Left ventricle myocardium inferior (tissue), 1 donor: ENCODE data around the gene CNTN4. TPM values are rescaled to one million over a fixed set of nuclear protein-coding genes. Genes with fewer than 3 reads are reported as not detected.

Experiments
- DNase-seq: peaks from one replicate; pipeline ENCODE4 v3.0.0-alpha.2; 2020
- H3K27ac ChIP-seq: fragments of 200-600 bp; replicated peaks from 2 replicates; pipeline ENCODE4 v1.8.0; 2021
- H3K27me3 ChIP-seq: fragments of 200-600 bp; 2 replicates; pipeline ENCODE4 v1.8.0; 2021; ENCODE audit warnings: low read depth
- H3K36me3 ChIP-seq: fragments of 200-600 bp; 2 replicates; pipeline ENCODE4 v1.8.0; 2021
- H3K4me1 ChIP-seq: fragments of 200-600 bp; 2 replicates; pipeline ENCODE4 v1.8.0; 2021
- H3K4me3 ChIP-seq: fragments of 200-600 bp; 2 replicates; pipeline ENCODE4 v1.8.0; 2021; ENCODE audit warnings: mild to moderate bottlenecking, moderate library complexity
- H3K9me3 ChIP-seq: fragments of 200-600 bp; replicated peaks from 2 replicates; pipeline ENCODE4 v1.8.0; 2021
- intact Hi-C: fragments of 100-400 bp; cut with micrococcal nuclease; formaldehyde crosslinking; loops from one replicate; pipeline ENCODE4 v1.11.0; 2022
- total RNA-seq: library from RNA; stranded (reverse); fragmentation: NEBNext Ultra II Directional; extraction: Animal tissue kit (Norgen Biotek cat#: 25700); gene quantifications from one replicate; pipeline ENCODE4 v1.2.1, GENCODE V29; 2021
- TF ChIP-seq, protein P1 (sequence below): fragments of 200-600 bp; IDR thresholded peaks from 2 replicates; pipeline ENCODE4 v1.8.0; 2021; ENCODE audit warnings: antibody characterized with exemption, mild to moderate bottlenecking, borderline replicate concordance
- donor health status: DM: no; HTN: yes; CAD: no; lungs with severe emphysema.

Gene CNTN4
- total RNA-seq, 1 donor from 2014 or later = 1.2 TPM

DNA sequence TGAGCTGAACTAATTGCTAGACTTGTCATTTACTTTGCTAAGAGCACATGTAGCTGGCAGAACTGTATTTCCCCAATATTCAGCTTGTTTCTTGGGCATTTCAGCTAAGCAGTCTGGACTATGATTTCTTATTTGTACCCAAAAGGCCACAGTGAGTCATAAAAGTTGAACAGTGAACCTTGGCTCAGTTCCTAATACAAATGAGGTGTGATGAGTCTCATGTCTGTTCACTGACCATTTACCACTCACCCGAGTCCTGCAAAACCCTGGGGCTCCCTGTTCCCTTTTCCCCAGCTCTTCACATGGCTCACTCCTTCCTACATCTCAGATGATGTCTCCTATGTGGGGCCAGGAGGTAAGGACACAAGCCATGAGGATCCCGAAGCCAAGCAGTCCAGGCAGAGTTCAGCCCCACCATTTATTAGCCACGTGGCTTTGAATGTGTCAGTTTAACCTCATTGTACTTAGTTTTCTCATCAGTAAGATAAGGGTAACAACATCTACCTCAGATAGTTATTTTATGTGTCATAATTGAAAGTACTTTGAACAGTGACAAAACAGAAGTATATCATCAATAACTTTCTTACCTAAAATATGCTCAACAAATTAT, 772.2 kb downstream of the CNTN4 start:
- Histone ChIP-seq H3K4me1 (no peaks in the 10 kb centered on the region), H3K4me3 (no peak overlapping the region), H3K36me3 (no peaks in the 10 kb centered on the region), H3K27ac (no peak overlapping the region), H3K9me3 (no peaks in the 10 kb centered on the region), H3K27me3 (no peaks in the 10 kb centered on the region)
- intact Hi-C loops = no loop called here
- TF ChIP-seq, protein P1, sequence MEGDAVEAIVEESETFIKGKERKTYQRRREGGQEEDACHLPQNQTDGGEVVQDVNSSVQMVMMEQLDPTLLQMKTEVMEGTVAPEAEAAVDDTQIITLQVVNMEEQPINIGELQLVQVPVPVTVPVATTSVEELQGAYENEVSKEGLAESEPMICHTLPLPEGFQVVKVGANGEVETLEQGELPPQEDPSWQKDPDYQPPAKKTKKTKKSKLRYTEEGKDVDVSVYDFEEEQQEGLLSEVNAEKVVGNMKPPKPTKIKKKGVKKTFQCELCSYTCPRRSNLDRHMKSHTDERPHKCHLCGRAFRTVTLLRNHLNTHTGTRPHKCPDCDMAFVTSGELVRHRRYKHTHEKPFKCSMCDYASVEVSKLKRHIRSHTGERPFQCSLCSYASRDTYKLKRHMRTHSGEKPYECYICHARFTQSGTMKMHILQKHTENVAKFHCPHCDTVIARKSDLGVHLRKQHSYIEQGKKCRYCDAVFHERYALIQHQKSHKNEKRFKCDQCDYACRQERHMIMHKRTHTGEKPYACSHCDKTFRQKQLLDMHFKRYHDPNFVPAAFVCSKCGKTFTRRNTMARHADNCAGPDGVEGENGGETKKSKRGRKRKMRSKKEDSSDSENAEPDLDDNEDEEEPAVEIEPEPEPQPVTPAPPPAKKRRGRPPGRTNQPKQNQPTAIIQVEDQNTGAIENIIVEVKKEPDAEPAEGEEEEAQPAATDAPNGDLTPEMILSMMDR = no peak
- no peak for DNase-seq

DNA sequence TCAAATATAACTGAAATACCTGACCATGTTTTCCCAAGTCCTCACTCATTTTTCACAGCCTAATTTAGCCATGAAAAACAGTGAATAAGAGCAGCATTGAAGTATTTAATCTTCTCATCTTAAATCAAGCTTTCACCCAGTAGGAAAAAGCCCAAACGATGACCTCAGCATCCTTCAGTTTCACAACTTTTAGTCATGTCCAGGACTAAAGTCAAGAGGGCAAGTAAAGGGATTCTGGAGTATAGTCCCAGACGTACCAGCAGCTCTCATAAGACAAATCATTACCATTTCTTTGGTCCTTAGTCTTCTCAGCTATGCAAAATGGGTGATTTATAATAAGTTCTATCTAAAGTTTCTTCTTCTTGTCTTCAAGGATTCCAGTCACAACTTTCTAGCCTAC, 774.2 kb downstream of the CNTN4 start:
- intact Hi-C loops = no loop called here
- Histone ChIP-seq H3K36me3 (no peaks in the 10 kb centered on the region), H3K27me3 (no peaks in the 10 kb centered on the region), H3K9me3 (no peaks in the 10 kb centered on the region), H3K4me3 (no peak overlapping the region), H3K4me1 (no peaks in the 10 kb centered on the region), H3K27ac (no peak overlapping the region)
- no peak for DNase-seq
- TF ChIP-seq, protein P1 = no peak

DNA sequence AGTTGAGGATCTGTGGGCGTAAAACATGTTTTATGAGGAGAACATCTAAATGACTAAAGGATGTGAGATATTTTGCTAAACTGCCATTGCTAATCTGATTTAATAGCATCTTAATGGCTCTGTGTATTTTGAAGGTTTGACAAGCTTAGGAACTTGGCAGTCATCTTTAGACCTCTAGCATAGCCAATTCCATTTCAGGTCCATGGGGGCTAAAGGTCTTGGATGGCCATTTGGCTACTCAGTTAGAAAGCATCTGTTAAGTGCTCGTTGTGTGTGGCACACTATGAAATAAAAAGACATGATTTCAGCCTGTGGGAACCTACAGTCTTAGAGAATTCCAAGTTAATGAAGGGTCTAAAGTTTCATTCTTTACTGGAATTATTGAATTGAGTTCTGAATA, 775.3 kb downstream of the CNTN4 start:
- intact Hi-C loops = no loop called here
- H3K27ac ChIP-seq = no peak overlapping the region
- TF ChIP-seq, protein P1 = no peak
- H3K9me3 ChIP-seq = no peaks in the 10 kb centered on the region
- H3K27me3 ChIP-seq = no peaks in the 10 kb centered on the region
- no peak for DNase-seq
- no peaks in the 10 kb centered on the region for H3K36me3 ChIP-seq
- no peaks in the 10 kb centered on the region for H3K4me1 ChIP-seq
- H3K4me3 ChIP-seq = no peak overlapping the region

DNA sequence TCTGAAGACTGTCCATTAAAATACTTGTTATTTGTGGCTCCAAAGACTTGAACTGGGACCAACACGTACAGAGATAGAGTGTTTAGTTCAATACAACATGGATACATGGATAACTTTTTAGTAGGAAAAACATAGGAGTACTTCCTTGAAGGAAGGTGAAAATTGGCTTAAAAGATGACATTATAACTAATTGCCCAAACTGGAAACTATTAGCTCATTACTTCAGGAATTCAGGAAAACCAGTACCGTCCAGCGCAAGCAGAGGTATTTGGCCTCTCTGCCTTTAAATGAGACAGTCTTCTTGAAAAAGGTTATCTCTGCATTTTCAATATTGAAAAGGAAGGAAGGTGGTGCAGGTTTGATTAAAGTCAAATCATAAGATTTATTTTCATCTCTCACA, 777.0 kb downstream of the CNTN4 start:
- H3K27ac ChIP-seq = no peak overlapping the region
- DNase-seq = no peak
- no peaks in the 10 kb centered on the region for H3K27me3 ChIP-seq
- TF ChIP-seq, protein P1 = no peak
- peaks cover 3% of the 10 kb centered on the region for H3K9me3 ChIP-seq
- H3K36me3 ChIP-seq = no peaks in the 10 kb centered on the region
- no peaks in the 10 kb centered on the region for H3K4me1 ChIP-seq
- no peak overlapping the region for H3K4me3 ChIP-seq
- intact Hi-C loops = no loop called here

DNA sequence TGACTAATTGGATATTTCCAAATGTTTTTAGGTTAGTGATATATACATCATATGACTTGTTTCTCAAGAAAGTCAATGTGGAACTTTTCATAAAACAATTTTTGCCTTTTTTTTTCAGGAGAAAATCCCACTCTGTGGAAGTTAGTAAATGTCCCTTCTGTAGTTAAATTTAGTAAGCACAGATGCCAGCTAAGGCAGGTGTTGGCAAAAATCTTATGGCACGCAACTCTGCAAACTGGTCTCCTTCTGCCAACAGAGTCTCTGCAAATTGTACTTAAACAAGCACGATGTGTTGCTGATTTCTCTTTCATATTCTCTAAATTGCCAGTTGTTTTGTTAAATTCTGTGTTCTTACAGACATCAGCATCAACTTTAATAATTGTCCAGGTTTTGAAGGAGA, 777.7 kb downstream of the CNTN4 start:
- TF ChIP-seq, protein P1 = no peak
- no peaks in the 10 kb centered on the region for H3K36me3 ChIP-seq
- no peaks in the 10 kb centered on the region for H3K4me1 ChIP-seq
- no peaks in the 10 kb centered on the region for H3K27me3 ChIP-seq
- intact Hi-C loops = no loop called here
- no peak overlapping the region for H3K27ac ChIP-seq
- H3K9me3 ChIP-seq = peaks cover 3% of the 10 kb centered on the region
- no peak overlapping the region for H3K4me3 ChIP-seq
- no peak for DNase-seq
